DMS153 treated with DMSO at 0.1 percent for 48 hours (cell line): ENCODE data around the gene NMT2.

Experiments used
- DNase-seq: peaks from one replicate; lab custom pipeline; 2025; ENCODE audit not compliant: unreplicated experiment; lab: John Stamatoyannopoulos, UW

NMT2 gene

DNA sequence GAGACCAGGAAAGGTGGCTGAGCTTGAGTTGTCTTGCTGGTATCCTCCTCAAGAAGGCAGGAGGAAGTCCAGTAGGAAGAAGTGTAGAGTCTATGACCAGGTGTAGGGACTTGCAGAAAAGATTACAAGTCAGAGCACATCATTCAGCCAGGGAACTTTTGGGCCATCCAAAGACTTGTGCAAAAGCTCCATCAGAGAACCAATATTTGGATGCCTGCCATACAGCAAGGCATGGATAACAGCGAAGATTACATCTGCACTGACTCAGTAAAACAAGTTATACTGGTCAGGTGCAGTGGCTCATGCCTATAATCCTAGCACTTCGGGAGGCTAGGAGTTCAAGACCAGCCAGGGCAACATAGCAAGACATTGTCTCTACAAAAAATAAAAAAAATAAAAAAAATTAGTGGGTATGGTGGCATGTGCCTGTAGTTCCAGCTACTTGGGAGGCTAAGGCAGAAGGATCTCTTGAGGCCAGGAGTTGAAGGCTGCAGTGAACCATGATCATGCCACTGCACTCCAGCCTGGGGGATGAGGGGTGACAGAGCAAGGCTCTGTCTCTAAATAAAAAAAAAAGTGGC, 13.2 kb upstream of the NMT2 start:
- DNase-seq: no peak

GRCh38 chr10:15180736-15181135, 12.2 kb upstream of the NMT2 start:
- no peak for DNase-seq

DNA sequence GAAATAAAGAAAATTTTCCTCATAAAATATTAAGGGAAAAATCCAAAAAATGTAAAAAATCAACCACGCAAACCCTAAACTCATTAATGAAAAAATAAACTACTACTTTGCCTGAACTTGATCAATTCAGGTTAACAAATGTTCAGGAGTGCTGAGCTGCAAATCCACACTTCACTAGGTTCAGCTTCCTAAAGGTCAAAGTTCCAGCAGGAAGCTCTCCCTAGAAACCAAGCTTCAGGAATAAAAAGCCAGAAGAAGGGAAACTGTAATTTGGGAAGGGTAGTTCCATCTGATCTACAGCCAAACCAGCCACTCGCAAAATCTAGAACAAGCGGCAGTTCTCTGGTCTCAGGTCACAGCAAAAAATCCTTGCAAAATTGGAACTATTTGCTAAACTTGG, 7.8 kb upstream of the NMT2 start:
- no peak for DNase-seq

GRCh38 chr10:15175587-15175986, 7.1 kb upstream of the NMT2 start:
- no peak for DNase-seq

- no peak for DNase-seq
Observed at GRCh38 chr10:15172306-15172840, 3.9 kb upstream of the NMT2 start.

DNA sequence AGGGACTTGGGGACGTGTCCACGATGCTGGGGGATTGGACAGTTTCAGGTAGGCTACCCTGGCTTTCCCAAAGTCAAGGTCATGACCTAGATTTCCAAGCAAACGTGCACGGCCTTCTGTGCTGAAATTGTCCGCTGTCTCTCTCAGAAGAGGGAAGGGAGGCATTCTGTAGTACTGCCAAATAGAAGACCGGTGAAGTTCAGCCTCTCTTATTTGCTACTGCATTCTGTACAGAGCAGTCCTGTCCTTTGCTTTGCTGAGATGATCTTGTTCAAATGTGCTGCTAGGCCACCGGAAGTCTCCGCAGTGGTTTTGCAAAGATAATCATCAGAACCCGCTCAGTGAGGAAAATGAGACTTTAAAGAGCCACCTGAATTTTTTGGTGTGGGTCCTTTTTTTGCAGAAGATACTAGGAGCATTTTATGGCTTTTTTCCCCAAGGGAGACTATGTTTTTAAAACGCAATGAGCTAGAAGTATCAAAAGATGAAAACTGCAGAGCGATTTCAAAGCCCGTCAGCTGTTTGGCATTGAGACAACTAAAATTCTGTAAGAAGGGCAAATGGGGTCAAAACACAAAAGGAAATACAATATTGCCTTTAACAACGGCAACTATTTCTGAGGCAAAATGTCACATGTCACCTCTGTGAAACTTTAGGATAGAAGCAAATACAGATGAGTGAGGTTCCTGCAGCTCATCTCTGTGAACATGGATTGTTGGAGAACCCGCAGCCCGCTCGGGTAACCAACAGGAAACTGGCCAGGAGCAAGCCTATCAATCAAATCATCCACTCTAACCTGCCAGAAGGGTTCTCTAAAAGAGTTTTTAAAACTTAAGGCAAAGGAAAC, 1.3 kb upstream of the NMT2 start:
- no peak for DNase-seq

GRCh38 chr10:15168786-15169554, 477 bp upstream of the NMT2 start:
- DNase-seq: peak; percentile 24

GRCh38 chr10:15167411-15168290, 842 bp downstream of the NMT2 start:
- DNase-seq: peak; percentile 0

DNA sequence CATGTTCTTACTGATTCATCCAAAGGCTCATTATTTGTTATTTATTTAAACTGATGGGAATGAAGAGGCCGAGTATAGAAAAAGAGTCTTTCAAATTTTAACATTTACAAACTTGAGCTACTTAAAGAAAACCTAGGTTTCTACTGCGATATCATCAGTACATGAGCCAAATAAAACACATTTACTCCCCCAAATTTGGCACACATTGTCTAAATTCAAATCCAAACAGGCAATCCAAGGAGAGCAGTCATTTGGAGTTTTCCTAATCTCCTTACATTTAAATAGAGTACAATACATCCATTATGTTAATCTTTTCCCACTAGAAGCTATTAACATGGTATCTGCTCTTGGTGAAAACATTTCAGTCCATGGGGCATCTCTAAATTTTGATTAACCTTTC, 2.2 kb downstream of the NMT2 start:
- no peak for DNase-seq

DNA sequence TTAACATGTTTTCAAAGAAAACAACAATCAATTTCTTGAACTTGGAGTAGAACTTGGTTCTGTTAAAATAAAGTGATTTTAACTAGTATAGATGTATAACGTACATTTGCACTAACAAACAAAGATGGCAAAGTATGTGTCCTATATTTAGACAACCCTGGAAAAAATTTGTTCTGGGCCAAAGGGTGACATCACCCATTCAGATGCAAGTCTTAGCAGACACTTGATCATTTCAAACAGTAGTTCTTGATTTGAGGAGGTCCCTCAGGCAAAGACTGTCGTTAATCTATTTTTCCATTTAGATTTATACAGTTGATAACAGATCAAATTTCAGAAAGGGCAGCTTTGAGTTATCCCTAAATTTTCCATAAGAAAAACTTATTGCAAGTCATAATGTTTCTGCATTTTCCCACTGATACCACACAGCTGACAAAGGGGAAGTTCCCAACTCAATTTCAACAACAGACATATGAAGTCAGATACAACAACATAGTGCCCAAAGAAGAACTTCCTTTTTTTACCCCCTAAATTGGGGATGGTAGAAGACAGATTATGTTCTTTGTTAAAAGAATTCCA, 5.2 kb downstream of the NMT2 start:
- DNase-seq: no peak

DNA sequence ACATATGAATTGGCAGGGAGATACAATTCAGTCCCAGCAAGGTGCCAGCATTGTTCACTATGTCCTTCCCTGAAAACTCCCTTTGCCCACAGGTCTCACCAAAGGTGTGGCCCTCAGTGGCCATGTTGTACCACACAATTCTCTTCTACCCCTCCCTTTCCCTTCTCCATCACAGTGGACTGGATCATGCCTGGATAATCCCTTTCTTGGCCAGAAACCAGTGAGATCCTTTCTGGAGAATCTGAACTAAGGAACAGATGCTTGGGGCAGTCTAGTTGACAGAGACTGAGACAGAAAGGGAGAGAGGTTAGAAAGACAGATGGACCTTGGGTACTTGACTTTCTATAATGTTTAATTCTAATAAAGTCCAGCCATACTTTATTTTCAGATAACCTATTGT, 9.5 kb downstream of the NMT2 start:
- no peak for DNase-seq

GRCh38 chr10:15158448-15158847, 10.0 kb downstream of the NMT2 start:
- no peak for DNase-seq

GRCh38 chr10:15155978-15156656, 12.4 kb downstream of the NMT2 start:
- no peak for DNase-seq

GRCh38 chr10:15152556-15152955, 15.9 kb downstream of the NMT2 start:
- DNase-seq: no peak

GRCh38 chr10:15150563-15150962, 17.9 kb downstream of the NMT2 start:
- no peak for DNase-seq

DNA sequence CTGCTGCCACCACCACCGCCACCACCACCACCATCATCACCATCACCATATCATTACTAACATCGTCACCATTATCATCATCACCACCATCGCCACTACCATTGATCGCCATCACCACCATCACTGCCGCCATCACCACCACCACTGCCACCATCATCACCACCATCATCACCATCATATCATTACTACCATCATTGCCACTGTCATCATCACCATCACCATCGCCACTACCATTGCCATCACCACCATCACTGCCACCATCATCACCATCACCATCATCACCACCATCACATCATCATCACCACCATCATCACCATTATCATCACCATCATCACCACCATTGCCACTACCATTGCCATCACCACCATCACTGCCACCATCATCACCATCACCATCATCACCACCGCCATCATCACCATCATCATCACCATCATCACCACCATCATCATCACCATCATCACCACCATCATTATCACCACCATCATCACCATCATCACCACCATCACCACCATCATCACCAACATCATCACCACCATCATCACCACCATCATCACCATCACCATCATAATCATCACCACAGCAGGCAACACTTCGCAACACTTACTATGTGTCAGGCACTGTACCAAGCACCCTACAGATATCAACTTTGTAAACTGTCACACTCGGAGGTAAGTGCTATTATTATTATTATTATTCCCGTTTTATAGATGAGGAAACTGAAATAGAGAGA, 19.3 kb downstream of the NMT2 start:
- no peak for DNase-seq

DNA sequence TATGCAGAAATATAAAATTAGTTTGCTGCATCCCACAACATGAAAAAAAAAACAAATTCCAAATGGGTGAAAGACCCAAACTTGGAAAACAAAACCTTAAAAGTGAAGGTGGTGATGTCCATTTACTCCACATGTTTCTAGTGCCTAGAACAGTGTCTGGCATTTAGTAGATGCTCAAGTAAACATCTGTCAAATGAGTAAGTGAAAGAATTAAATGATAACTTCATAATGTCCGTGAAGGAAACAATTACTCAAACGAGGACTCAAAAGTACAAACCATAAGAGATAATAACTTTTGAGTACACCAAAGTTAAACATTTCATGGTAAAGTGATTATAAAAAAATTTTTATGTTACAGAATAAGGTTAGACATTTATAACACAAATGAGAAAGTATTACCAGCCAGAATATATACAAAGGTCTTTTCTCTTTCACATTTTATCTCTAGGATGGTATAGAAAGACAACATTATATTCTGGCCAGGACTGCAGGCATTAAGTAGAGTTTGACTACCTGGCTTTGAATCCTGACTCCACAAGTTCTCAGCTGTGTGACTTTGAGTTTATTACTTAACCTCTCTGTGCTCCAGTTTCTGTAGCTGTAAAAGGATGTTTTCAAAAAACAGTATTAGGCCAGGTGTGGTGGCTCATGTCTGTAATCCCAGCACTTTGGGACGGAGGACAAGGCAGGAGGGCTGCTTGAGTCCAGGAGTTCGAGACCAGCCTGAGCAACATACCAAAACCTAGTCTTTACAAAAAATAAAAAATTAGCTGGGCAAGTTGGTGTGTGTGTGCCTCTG, 20.7 kb downstream of the NMT2 start:
- DNase-seq: no peak

DNA sequence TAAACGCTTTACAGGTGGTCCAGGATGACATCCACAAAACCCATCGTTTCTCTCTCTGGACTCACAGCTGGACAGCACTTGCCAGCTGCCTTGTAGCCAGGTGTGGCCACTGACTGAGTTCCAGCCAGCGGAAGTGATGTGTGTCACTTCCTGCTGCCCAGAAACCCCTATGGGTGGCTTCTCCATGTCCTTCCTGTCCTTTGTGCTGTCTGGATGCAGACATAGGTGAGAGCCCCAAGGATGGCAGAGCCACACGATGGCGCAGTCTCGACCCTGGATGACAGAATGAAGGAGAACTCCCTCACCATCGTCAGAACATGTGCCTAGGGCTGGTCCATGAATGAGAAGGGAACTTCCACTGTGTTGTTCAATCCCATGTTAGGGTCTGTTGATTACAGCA, 22.1 kb downstream of the NMT2 start:
- DNase-seq: no peak
